Effector memory CD8-positive, alpha-beta T cell (primary cell): ENCODE results near the gene FCRL6.

ENCODE experiments used
- ATAC-seq: fragments of 150-1000 bp; cut with Tn5 transposase; replicated peaks from 2 replicates; pipeline ENCODE4 v1.10.0; 2021; ENCODE audit warnings: mild to moderate bottlenecking, moderate library complexity
- DNase-seq, 3 experiments: peaks; one replicate each; pipeline ENCODE4 v3.0.0; 2021
- H3K27ac Mint-ChIP-seq, 2 donors: one replicate each; pipeline ENCODE4 v1.8.0; 2022; ENCODE audit warnings: mild to moderate bottlenecking in 2 of 2, mixed read lengths in 2 of 2, moderate library complexity in 2 of 2
- H3K27me3 Mint-ChIP-seq, 2 donors: one replicate each; pipeline ENCODE4 v1.8.0; 2022; ENCODE audit warnings: mixed read lengths in 2 of 2
- H3K36me3 Mint-ChIP-seq: one replicate; pipeline ENCODE4 v1.8.0; 2022; ENCODE audit warnings: mild to moderate bottlenecking, moderate library complexity, mixed read lengths; ENCODE audit not compliant: insufficient read depth
- H3K4me1 Mint-ChIP-seq, 2 donors: one replicate each; pipeline ENCODE4 v1.8.0; 2022; ENCODE audit warnings: low read depth in 2 of 2, mixed read lengths in 2 of 2
- H3K4me3 Mint-ChIP-seq, 2 donors: one replicate each; pipeline ENCODE4 v1.8.0; 2022; ENCODE audit warnings: mild to moderate bottlenecking in 2 of 2, mixed read lengths in 2 of 2, moderate library complexity in 2 of 2
- H3K9me3 Mint-ChIP-seq, 2 donors: one replicate each; pipeline ENCODE4 v1.8.0; 2022; ENCODE audit warnings: mixed read lengths in 2 of 2

The FCRL6 gene

DNA sequence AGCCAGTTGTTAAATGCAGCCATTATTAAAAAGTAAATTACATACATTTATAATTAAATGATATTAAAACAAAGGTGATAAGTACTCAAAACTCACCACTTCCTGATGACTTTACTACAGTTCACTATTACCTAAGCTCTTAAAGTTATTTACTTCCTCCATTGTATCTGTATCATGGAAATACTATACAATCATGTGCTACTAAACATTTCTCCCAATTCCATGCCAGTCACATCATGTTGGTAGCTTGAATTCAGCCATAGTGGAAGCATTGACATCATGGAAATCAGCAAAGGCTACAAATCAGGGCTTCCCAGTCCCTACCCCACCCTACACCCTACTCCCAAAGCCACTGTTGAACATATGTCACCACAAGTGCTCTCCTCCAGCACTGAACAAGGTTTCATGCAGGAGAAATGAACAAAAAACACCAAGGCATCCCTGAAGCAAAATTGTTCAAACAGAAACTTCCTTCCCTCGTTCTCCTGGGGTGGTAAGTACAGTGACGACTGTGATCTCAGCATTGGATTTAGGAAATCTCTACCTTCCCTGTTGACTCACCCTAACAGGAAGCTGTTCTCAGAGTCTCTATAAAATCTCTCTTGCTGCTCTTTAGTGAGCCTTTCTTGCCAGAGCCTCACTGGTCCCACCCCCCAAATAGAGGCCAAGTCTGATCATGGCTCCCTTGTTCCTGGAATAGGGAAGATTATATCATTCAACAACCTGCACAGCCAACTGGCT lies 47.6 kb downstream of the FCRL6 start:
- peak overlapping the region in 1 of 2 donors; percentile 66 for H3K27ac Mint-ChIP-seq
- no peaks in the 10 kb centered on the region for H3K27me3 Mint-ChIP-seq
- no peaks in the 10 kb centered on the region for H3K9me3 Mint-ChIP-seq
- peaks cover under 1% of the 10 kb centered on the region for H3K36me3 Mint-ChIP-seq
- no peak for ATAC-seq
- no peak for DNase-seq
- H3K4me3 Mint-ChIP-seq, result no peak overlapping the region
- H3K4me1 Mint-ChIP-seq, result peaks cover 21 to 47% of the 10 kb centered on the region in 2 donors

- ATAC-seq, result no peak
- Mint-ChIP-seq H3K9me3 (no peaks in the 10 kb centered on the region), H3K4me1 (peaks cover 29 to 51% of the 10 kb centered on the region in 2 donors), H3K36me3 (peaks cover 6% of the 10 kb centered on the region), H3K4me3 (no peak overlapping the region), H3K27ac (peak overlapping the region in 1 of 2 donors; percentile 24), H3K27me3 (no peaks in the 10 kb centered on the region)
- no peak for DNase-seq
These were observed 49.2 kb downstream of the FCRL6 start for GRCh38 chr1:159851407-159851806.

- H3K36me3 Mint-ChIP-seq, result peaks cover 6% of the 10 kb centered on the region
- no peak for DNase-seq
- H3K4me1 Mint-ChIP-seq, result peaks cover 25 to 42% of the 10 kb centered on the region in 2 donors
- H3K27me3 Mint-ChIP-seq, result no peaks in the 10 kb centered on the region
- H3K27ac Mint-ChIP-seq, result peak overlapping the region; percentile 75 to 90
- no peak for ATAC-seq
- no peaks in the 10 kb centered on the region for H3K9me3 Mint-ChIP-seq
- peak overlapping the region; percentile 91 to 95 for H3K4me3 Mint-ChIP-seq
These were observed 51.4 kb downstream of the FCRL6 start for GRCh38 chr1:159853417-159854115.

DNA sequence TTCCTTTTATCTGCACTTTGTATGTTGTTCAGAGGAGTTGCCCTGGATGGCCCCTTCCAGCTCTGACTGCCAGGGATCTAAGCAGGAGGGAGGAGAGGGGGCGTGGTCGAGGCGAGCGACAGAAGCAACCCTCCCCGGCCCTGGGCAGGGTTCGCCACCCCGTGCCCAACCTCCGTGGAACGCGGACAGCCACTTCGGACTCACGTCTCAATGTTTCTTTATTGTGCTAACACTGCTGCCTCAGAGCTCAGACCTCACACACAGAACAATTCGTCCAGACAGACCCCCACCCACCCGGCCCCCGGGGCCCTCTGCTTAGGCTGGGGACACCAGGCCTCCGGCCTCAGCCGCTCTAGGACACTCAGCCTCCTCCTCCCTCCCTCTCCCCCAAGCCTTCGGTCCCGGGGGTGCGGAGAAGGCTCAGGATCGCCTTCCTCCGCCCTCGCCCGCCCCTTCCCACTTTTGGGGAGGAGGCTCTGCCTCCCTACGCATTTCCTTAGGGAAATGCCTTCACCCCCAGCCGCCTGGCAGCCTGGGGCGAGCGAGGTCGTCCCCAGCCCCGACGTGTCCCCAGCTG lies 52.0 kb downstream of the FCRL6 start:
- no peaks in the 10 kb centered on the region for H3K9me3 Mint-ChIP-seq
- peaks cover 6% of the 10 kb centered on the region for H3K36me3 Mint-ChIP-seq
- peak in 1 of 3 experiments; percentile 5 for DNase-seq
- peak overlapping the region; percentile 75 to 90 for H3K27ac Mint-ChIP-seq
- H3K27me3 Mint-ChIP-seq, result no peaks in the 10 kb centered on the region
- ATAC-seq, result peak; percentile 6
- H3K4me3 Mint-ChIP-seq, result peak overlapping the region; percentile 91 to 95
- peaks cover 25 to 40% of the 10 kb centered on the region in 2 donors for H3K4me1 Mint-ChIP-seq

DNA sequence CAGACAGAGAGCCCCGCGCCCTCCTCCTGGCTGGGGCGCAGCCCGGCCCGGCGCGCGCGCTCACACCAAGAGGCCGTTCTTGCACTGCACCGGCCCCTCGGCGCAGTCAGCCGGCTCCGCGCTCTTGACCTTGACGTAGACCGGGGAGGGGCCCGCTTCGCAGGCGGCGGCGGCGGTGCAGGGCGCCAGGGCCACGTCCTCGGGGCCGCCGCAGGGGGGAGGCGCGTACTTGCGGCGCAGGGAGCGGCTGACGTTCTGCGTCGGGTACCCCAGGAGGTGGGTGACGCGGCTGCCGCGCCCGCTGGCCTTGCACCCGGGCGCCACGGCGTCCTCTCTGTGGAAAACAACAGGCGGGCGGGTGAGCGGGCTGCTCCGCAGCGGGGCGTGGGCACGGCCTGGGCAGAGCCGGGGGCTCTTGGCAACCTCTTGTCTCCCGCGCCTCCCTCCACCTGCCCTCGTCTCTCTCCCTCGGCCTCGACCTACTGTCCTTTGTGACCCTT lies 52.6 kb downstream of the FCRL6 start:
- Mint-ChIP-seq H3K27me3 (no peaks in the 10 kb centered on the region), H3K4me1 (peaks cover 25 to 37% of the 10 kb centered on the region in 2 donors), H3K36me3 (peaks cover 6% of the 10 kb centered on the region), H3K4me3 (peak overlapping the region; percentile 91 to 95), H3K27ac (peak overlapping the region; percentile 91 to 97), H3K9me3 (no peaks in the 10 kb centered on the region)
- ATAC-seq (peak; percentile 93), DNase-seq (peak; percentile 63 to 68 (median 63))

DNA sequence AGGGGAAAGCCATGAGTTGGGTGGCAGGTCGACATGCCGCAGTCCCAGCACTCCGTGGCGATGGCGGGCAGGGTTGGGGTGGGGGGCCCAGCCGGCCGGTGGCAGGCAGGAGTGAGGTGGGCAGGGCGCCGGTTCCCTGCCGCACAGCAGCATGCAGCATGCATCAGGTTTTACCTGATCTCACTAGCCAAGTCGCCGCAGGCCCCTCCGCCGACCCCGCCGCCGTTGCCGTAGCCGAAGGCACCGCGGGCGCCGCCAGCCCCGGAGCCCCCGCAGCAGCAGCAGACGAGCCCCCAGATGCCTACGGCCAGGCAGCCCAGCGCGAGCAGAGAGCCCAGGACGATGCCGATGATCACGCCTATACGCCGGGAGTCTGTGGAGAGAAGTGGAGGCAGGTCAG lies 53.5 kb downstream of the FCRL6 start:
- Mint-ChIP-seq H3K4me3 (peak overlapping the region; percentile 91 to 95), H3K4me1 (peaks cover 22 to 27% of the 10 kb centered on the region in 2 donors), H3K36me3 (peaks cover 6% of the 10 kb centered on the region), H3K27me3 (no peaks in the 10 kb centered on the region), H3K9me3 (no peaks in the 10 kb centered on the region), H3K27ac (peak overlapping the region; percentile 91 to 97)
- ATAC-seq (no peak), DNase-seq (no peak)

DNA sequence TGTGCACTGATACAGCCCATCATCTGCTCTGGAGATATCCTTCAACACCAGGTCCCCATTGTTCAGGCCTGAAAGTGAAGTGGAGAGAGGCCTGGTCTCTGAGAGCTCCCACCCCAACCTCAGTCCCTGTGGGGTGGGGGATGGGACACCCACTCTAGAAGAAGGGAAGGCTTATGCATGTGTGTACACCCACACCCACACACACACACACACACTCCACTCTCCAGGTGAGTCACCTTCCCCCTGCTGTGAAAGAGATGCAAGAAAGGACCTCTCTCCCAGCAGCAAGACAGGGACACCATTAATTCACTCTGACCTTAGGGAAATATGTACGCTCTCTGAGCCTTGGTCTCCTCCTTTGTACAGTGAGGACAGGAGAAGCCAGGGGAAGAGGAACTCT lies 54.4 kb downstream of the FCRL6 start:
- Mint-ChIP-seq H3K4me3 (peak overlapping the region; percentile 13 to 15), H3K36me3 (peaks cover 6% of the 10 kb centered on the region), H3K4me1 (peaks cover 18 to 20% of the 10 kb centered on the region in 2 donors), H3K27me3 (peaks cover 0 to 1% of the 10 kb centered on the region in 2 donors), H3K27ac (peak overlapping the region in 1 of 2 donors; percentile 15), H3K9me3 (no peaks in the 10 kb centered on the region)
- DNase-seq (no peak), ATAC-seq (no peak)

- Mint-ChIP-seq H3K27me3 (peaks cover 0 to 6% of the 10 kb centered on the region in 2 donors), H3K9me3 (no peaks in the 10 kb centered on the region), H3K27ac (peak overlapping the region; percentile 42 to 69), H3K36me3 (peaks cover 6% of the 10 kb centered on the region), H3K4me3 (no peak overlapping the region), H3K4me1 (peaks cover 12 to 16% of the 10 kb centered on the region in 2 donors)
- ATAC-seq (no peak), DNase-seq (no peak)
These were observed 55.7 kb downstream of the FCRL6 start for GRCh38 chr1:159857889-159858288.

DNA sequence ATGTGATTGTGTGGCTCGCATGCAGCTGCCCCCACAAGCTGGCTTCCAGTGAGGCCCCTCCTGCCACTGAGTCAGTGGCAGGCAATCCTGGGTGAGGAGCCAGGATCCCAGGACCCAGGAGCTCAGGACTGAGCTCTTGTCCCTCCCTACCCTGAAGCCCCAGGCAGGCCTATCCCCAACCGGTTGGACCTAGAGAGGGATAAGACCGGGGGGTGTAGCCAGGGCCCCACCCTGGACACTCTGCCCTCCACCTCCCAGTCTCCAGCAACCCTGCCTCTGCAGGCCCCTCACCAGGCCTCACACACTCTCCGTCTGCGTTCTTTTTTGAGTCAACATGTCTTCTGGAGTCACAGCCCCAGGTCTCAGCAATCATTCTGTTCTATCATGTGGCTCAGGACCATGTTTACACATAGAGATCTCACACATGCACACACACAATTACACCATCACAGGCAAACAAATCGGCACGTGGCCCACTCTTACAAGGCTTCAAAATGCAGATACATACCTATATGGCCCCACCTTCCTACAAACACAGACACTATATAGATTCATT lies 57.7 kb downstream of the FCRL6 start:
- ATAC-seq (no peak), DNase-seq (no peak)
- peaks cover 4% of the 10 kb centered on the region for H3K36me3 Mint-ChIP-seq
- H3K27ac Mint-ChIP-seq, result no peak overlapping the region
- H3K4me3 Mint-ChIP-seq, result no peak overlapping the region
- H3K27me3 Mint-ChIP-seq, result peaks cover 0 to 13% of the 10 kb centered on the region in 2 donors
- no peaks in the 10 kb centered on the region for H3K9me3 Mint-ChIP-seq
- peaks cover 6 to 16% of the 10 kb centered on the region in 2 donors for H3K4me1 Mint-ChIP-seq

DNA sequence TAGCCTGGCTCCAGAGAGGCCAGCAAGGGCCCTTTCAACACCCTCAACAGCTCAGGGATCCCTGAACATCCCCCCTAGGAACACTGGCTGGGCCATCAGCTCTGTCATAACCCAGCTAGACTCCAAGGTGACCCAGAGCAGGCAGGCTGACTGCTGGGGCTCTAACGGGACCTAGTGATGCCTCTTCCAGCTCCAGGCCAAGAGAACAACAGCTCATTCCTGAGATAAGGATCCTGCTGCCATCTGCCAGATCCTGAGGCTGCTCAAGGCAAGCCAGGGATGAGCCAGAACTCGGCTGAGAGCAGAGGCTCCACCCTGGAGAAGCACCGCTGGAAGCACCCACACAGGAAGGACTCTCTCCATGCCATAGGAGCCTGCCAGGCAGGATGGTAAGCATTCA lies 58.3 kb downstream of the FCRL6 start:
- DNase-seq (no peak), ATAC-seq (no peak)
- Mint-ChIP-seq H3K4me3 (no peak overlapping the region), H3K4me1 (peaks cover under 1 to 11% of the 10 kb centered on the region in 2 donors), H3K27me3 (peaks cover 0 to 13% of the 10 kb centered on the region in 2 donors), H3K27ac (no peak overlapping the region), H3K9me3 (no peaks in the 10 kb centered on the region), H3K36me3 (no peaks in the 10 kb centered on the region)

DNA sequence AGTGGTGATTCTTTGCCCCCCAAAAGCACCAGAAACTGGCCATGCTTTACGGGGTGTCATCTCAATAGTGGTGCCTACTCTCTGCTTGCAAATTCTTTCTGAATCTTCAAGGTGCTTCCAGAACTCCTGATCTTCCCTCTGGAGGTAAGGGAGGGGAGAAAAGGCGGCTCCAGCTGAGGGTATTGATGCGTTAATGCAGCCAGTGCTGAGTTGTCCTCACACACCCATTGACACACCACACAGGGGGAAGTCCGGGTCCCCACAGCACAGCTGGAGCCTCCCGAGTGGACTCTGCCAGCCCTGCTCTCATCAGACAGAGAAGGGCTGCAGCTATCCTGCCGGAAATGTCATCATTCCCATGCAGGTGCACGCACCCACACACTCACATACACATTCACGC lies 59.1 kb downstream of the FCRL6 start:
- no peak overlapping the region for H3K27ac Mint-ChIP-seq
- ATAC-seq (no peak), DNase-seq (no peak)
- peaks cover 5 to 10% of the 10 kb centered on the region in 2 donors for H3K4me1 Mint-ChIP-seq
- H3K27me3 Mint-ChIP-seq, result peaks cover 0 to 13% of the 10 kb centered on the region in 2 donors
- no peaks in the 10 kb centered on the region for H3K36me3 Mint-ChIP-seq
- no peak overlapping the region for H3K4me3 Mint-ChIP-seq
- H3K9me3 Mint-ChIP-seq, result no peaks in the 10 kb centered on the region

- Mint-ChIP-seq H3K27me3 (peaks cover 0 to 13% of the 10 kb centered on the region in 2 donors), H3K36me3 (no peaks in the 10 kb centered on the region)
- ATAC-seq, result no peak
These were observed 59.9 kb downstream of the FCRL6 start for GRCh38 chr1:159862031-159862430.

DNA sequence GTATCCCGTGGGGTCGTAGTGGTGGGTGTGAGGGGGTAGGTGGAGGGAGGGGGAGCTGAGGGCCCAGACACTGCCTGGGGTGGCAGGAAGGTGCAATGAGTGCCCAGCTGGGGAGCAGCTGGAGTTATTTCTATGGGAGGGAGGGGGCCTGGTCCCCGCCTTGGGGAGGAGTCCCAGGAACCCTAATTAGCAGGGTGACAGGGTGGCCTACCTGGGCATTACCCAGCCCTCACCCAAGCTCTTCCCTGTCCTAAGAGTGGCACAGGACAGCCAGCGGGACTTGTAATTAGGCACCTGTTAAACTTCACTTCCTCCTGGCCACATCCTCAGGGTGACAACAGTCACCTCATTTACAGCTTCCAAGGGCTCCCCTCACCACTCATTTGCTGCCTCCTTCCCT lies 60.4 kb downstream of the FCRL6 start, which contains the start of gene VSIG8:
Gene VSIG8 (minus strand): TSS at position 101 of the 400 bp plus-strand sequence. CDS start 136 bp downstream, outside the sequence.
- no peaks in the 10 kb centered on the region for H3K9me3 Mint-ChIP-seq
- peaks cover 14 to 18% of the 10 kb centered on the region in 2 donors for H3K4me1 Mint-ChIP-seq
- DNase-seq (no peak), ATAC-seq (no peak)
- H3K36me3 Mint-ChIP-seq, result peaks cover 1% of the 10 kb centered on the region
- H3K27me3 Mint-ChIP-seq, result peaks cover 0 to 13% of the 10 kb centered on the region in 2 donors
- peak within 1 kb of the TSS in 1 of 2 donors; percentile 52 for H3K27ac Mint-ChIP-seq
- H3K4me3 Mint-ChIP-seq, result no peak within 1 kb of the TSS

More at GRCh38 chr1:159862031-159862430, 59.9 kb downstream of the FCRL6 start:
- no peak for DNase-seq
- Mint-ChIP-seq H3K4me1 (peaks cover 13 to 17% of the 10 kb centered on the region in 2 donors), H3K4me3 (no peak overlapping the region), H3K9me3 (no peaks in the 10 kb centered on the region), H3K27ac (peak overlapping the region in 1 of 2 donors; percentile 52)
